Measurements from ENCODE around the gene SLC22A5. TPM values are rescaled to one million over a fixed set of nuclear protein-coding genes. Genes with fewer than 3 reads are reported as not detected.

Gene SLC22A5
- total and polyA plus RNA-seq, 9 of the 15 experiments (the other 6 are each of a cell fraction or from before 2014, with no cell fraction given), result 3.0 to 16.6 (median 8.3) TPM

GRCh38 chr5:132397224-132397623 lies 27.7 kb downstream of the SLC22A5 start:
- ATAC-seq (no peak), FAIRE-seq (no peak), DNase-seq (ENCODE audit: extremely low read depth in 1 of 4, low spot score in 3 of 4) (no peak)
- in situ Hi-C loops (cut with MboI), result loop anchor here (25.0 kb wide), 1 partner anchor 335 kb away; the partner anchor contains the start of genes CSF2 and IL3
- H3K27me3 ChIP-seq (ENCODE audit: control insufficient read depth in 2 of 2, insufficient read depth in 2 of 2, low read length in 2 of 2), result no peaks in the 10 kb centered on the region
- H3K9me1 ChIP-seq (ENCODE audit: control insufficient read depth, insufficient read depth, low read length), result no peaks in the 10 kb centered on the region
- WGBS (ENCODE audit: insufficient coverage, low coverage, missing lambda C conversion rate), result 62% methylated on average over 2 of the region's 2 CpGs
- H3K36me3 ChIP-seq (ENCODE audit: control insufficient read depth, insufficient read depth, low read length), result peaks cover 30% of the 10 kb centered on the region; the same call in 2 of the 3 replicates
- H3K9ac ChIP-seq (ENCODE audit: insufficient read depth in 1 of 2, low read depth in 2 of 2, low read length in 2 of 2), result no peak overlapping the region
- BruUV-seq (replicated peaks), result no TSS peak
- no peaks in the 10 kb centered on the region for H4K20me1 ChIP-seq (replicated peaks; ENCODE audit: control insufficient read depth, insufficient read depth, low read length)
- H3K79me2 ChIP-seq (ENCODE audit: control insufficient read depth, insufficient read depth, low read length), result no peaks in the 10 kb centered on the region
- H3K27ac ChIP-seq (ENCODE audit: extremely low read depth, low read depth, low read length), result no peak overlapping the region
- no peaks in the 10 kb centered on the region; a peak in 1 of 5 replicates for H3K4me1 ChIP-seq (replicated peaks in 1 of 2; ENCODE audit: control insufficient read depth in 2 of 2, insufficient read depth in 2 of 2, low read length in 2 of 2)
- intact Hi-C loops (cut with micrococcal nuclease), result no loop called here
- H3K4me2 ChIP-seq (ENCODE audit: insufficient read depth, low read length), result no peak overlapping the region
- CTCF ChIA-PET (ENCODE audit: low intra/inter-chr PET ratio), result no interaction called here
- no peaks in the 10 kb centered on the region for H3K9me3 ChIP-seq (replicated peaks; ENCODE audit: control insufficient read depth, insufficient read depth, low read depth, low read length)
- no peak overlapping the region for H3K4me3 ChIP-seq
- POLR2A ChIA-PET, result interaction anchor here (1.3 kb wide), 1 partner anchor 93 kb away, joined by 3 read pairs; no protein-coding TSS in a partner anchor
- H2AFZ ChIP-seq (ENCODE audit: low read depth, low read length), result no peak overlapping the region
- TF ChIP-seq ZNF318 (IDR thresholded peaks at IDR 0.05; ENCODE audit: borderline replicate concordance in 1 of 2, low read depth in 1 of 2) (no peak), ZNF253 (CRISPR knock-in tag; conservative IDR thresholded peaks at IDR 0.05) (no peak), E2F4 (CRISPR knock-in tag; IDR thresholded peaks at IDR 0.05; ENCODE audit: low read depth) (no peak), KDM4B (IDR thresholded peaks at IDR 0.05; ENCODE audit: borderline replicate concordance in 2 of 2, low read depth in 1 of 2) (no peak), ATF4 (CRISPR knock-in tag; IDR thresholded peaks at IDR 0.05) (no peak), ZNF324 (CRISPR knock-in tag; IDR thresholded peaks at IDR 0.05) (no peak), SRSF1 (IDR thresholded peaks at IDR 0.05; ENCODE audit: low read depth, low read length) (no peak), RBBP5 (IDR thresholded peaks at IDR 0.05; ENCODE audit: borderline replicate concordance, insufficient read depth, low read length, poor library complexity, severe bottlenecking) (no peak), ZNF146 (CRISPR knock-in tag; IDR thresholded peaks at IDR 0.05; ENCODE audit: unreplicated experiment) (no peak), KHSRP (IDR thresholded peaks at IDR 0.05) (no peak), CC2D1A (IDR thresholded peaks at IDR 0.05) (no peak)
